IgD-negative memory B cell (primary cell): ENCODE data around the gene GAMT. TPM values are rescaled to one million over a fixed set of nuclear protein-coding genes. Genes with fewer than 3 reads are reported as not detected.
"Not testable (repeated sequence)": the region's sequence is repeated elsewhere in the genome, so short reads cannot be mapped to it uniquely, and the experiment has no call there.

Experiments used
- H3K27ac Mint-ChIP-seq, 3 donors: one replicate each; pipeline ENCODE4 v1.8.0; 2020 to 2022; ENCODE audit warnings: mild to moderate bottlenecking in 3 of 3, mixed read lengths in 3 of 3, moderate library complexity in 1 of 3
- H3K27me3 Mint-ChIP-seq: one replicate; pipeline ENCODE4 v1.8.0; 2021; ENCODE audit warnings: mixed read lengths
- H3K36me3 Mint-ChIP-seq: one replicate; pipeline ENCODE4 v1.8.0; 2020; ENCODE audit warnings: mild to moderate bottlenecking, mixed read lengths
- H3K4me1 Mint-ChIP-seq, 3 donors: one replicate each; pipeline ENCODE4 v1.8.0; 2020 to 2022; ENCODE audit warnings: mixed read lengths in 3 of 3, mild to moderate bottlenecking in 1 of 3
- H3K4me3 Mint-ChIP-seq, 4 donors: one replicate each; pipeline ENCODE4 v1.8.0; 2020 to 2022; ENCODE audit warnings: mild to moderate bottlenecking in 4 of 4, mixed read lengths in 4 of 4, moderate library complexity in 3 of 4
- H3K9me3 Mint-ChIP-seq, 3 donors: one replicate each; pipeline ENCODE4 v1.8.0; 2020 to 2021; ENCODE audit warnings: mixed read lengths in 3 of 3, mild to moderate bottlenecking in 1 of 3
- polyA plus RNA-seq: library from polyadenylated mRNA; unstranded; fragments of 300-500 nt; fragmentation: Illumina TruSeq; gene quantifications from one replicate; pipeline ENCODE4 v1.2.3, GENCODE V29; 2021

Gene GAMT
- polyA plus RNA-seq, result 14.3 TPM

DNA sequence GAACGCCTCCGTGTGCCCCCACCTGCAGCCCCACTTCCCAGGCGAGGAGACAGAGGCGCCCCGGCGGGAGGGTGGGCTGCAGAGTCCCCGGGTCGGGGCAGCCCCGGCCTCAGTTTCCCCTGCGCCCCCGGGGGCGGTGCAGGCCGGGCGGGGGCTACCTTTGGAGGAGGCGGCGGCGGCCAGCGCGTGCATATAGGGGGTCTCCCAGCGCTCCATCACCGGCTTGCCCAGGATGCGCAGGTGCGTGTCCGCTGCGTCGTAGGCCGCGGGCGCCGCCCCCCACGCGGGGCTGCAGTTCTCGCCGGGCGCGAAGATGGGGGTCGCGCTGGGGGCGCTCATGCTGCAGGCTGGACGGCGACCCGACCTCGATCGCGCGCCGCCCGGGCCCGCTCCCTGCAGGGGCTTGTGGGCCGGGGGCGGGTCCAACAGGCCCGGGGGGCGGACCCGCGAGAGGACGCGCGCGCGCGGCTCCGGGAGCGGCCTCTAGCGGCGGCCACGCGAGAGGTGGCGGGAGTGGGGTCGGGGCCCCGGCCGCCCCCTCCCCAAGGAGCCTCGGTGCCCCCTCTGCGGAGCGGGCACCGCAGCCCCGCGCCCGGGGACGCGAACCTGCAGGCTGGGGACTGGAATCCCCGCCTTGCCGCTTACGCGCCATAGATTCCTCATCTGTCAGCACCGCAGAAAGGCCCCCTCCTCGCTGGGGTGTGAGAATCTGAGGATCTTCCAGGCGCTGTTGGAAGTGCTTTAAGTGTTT is at the start of gene GAMT:
Gene GAMT, minus strand, starts transcription at position 405 of the 751 bp plus-strand sequence. Its CDS starts 66 bp downstream, at position 339.
- no peaks in the 10 kb centered on the region for H3K36me3 Mint-ChIP-seq
- H3K4me1 Mint-ChIP-seq, result peaks cover under 1 to 5% (median 4%) of the 10 kb centered on the region in 3 donors
- H3K27ac Mint-ChIP-seq, result peak within 1 kb of the TSS; percentile 46 to 56 (median 47)
- H3K4me3 Mint-ChIP-seq, result peak within 1 kb of the TSS; percentile 60 to 85 (median 78)
- no peaks in the 10 kb centered on the region for H3K9me3 Mint-ChIP-seq
- H3K27me3 Mint-ChIP-seq, result peaks cover 11% of the 10 kb centered on the region

DNA sequence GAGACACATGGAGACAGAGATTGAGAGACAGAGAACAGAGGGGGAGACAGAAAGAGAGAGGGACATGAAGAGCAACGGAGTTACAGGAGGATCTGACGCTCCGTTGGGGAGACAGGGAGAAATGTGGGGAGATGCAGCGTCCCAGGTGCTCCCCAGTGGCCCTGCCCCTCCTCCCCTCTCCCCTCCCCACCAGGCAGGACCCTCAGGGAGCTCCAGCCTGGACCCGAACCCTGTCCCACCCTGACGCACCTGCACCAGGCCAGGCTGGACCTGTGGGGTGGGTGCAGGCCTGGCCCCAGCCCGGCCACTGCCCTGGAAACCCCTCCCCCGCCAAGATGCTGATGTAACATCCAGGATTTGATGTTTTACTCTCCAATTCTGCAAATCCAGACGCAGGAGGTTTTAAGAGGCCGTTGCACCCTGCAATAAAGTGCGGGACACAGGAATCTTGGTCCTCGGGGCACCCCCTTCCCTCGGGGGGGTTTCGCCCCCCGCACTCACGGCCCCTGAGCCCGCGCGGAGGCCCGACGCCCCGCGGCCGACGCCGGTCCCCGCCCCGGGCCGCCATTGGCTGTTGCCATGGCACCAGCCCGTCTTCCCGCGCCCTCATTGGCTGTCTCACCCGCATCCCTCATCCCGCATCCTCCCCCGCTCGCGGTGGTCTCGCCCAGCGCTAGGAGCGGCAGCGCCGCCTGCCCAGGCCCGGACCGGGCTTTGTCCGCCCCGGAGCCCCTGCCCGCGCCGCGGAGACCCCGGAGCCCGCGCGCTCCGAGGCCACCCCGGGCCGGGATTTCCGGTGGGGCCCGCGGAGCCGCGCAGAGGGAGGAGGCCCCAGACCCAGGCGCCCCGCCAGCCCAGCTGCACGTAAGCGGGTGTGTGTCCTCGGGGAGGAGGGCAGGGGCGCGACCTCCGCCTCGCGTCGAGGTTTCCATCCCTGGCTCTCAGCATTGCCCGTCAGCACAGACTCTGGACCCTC is 48.4 kb upstream of the GAMT start, which contains the start of gene APC2:
Gene APC2, plus strand, starts transcription at position 655 of the 976 bp plus-strand sequence. CDS start 2,881 bp downstream, outside the sequence.
- Mint-ChIP-seq H3K4me3 (peak within 1 kb of the TSS in 2 of 4 donors; percentile 40 to 66), H3K9me3 (no peaks in the 10 kb centered on the region), H3K27ac (peak within 1 kb of the TSS in 2 of 3 donors; percentile 84 to 91), H3K27me3 (peaks cover 45% of the 10 kb centered on the region), H3K36me3 (no peaks in the 10 kb centered on the region), H3K4me1 (peaks cover under 1 to 12% (median 12%) of the 10 kb centered on the region in 3 donors)

DNA sequence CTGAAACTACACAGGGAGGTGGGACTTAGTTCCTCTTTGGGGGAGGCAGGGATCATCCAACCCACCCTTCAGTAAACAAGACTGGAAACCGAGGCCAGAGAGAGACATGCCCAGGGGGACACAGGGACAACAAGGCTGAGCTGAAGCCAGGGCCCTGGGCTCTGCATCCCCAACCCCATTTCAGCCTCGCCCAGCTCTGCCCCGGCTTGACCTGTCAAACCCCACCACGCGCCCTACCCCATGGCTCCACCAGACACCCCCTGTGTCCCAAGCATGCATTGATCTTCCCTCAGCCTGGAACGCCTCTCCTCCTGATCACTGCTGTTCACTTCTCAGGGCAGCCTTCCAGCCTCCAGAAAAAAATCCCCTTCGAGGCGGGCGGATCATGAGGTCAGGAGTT is 46.6 kb upstream of the GAMT start:
- Mint-ChIP-seq H3K36me3 (no peaks in the 10 kb centered on the region), H3K27ac (peak overlapping the region; percentile 63 to 90 (median 73)), H3K4me1 (peaks cover 0 to 13% (median 8%) of the 10 kb centered on the region in 3 donors), H3K27me3 (peaks cover 36% of the 10 kb centered on the region), H3K9me3 (no peaks in the 10 kb centered on the region), H3K4me3 (peak overlapping the region in 2 of 4 donors; percentile 4 to 35)

DNA sequence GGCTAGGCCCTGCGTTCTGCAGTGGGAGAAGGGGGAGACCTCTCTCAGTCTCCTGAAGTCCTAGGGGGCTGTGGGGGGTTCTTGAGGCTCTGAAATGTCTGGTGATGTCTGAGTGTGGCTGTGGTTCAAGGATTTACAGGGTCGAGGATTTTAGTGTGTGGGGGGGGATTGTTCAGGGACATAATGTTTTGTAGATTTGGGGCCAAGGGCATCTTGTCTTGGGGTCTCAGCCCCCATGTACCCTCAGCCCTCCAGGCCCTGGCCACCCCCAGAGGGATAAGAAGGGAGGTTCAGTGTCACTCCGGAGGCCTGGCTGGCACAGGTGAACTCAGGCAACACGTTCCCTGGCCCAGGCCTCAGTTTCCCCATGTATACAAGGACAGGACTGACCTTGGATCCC is 46.2 kb upstream of the GAMT start:
- no peaks in the 10 kb centered on the region for H3K9me3 Mint-ChIP-seq
- H3K4me3 Mint-ChIP-seq, result peak overlapping the region; percentile 30 to 63 (median 49)
- peaks cover 34% of the 10 kb centered on the region for H3K27me3 Mint-ChIP-seq
- H3K27ac Mint-ChIP-seq, result peak overlapping the region; percentile 73 to 90 (median 73)
- H3K4me1 Mint-ChIP-seq, result peaks cover 3 to 11% (median 8%) of the 10 kb centered on the region in 3 donors
- H3K36me3 Mint-ChIP-seq, result no peaks in the 10 kb centered on the region

DNA sequence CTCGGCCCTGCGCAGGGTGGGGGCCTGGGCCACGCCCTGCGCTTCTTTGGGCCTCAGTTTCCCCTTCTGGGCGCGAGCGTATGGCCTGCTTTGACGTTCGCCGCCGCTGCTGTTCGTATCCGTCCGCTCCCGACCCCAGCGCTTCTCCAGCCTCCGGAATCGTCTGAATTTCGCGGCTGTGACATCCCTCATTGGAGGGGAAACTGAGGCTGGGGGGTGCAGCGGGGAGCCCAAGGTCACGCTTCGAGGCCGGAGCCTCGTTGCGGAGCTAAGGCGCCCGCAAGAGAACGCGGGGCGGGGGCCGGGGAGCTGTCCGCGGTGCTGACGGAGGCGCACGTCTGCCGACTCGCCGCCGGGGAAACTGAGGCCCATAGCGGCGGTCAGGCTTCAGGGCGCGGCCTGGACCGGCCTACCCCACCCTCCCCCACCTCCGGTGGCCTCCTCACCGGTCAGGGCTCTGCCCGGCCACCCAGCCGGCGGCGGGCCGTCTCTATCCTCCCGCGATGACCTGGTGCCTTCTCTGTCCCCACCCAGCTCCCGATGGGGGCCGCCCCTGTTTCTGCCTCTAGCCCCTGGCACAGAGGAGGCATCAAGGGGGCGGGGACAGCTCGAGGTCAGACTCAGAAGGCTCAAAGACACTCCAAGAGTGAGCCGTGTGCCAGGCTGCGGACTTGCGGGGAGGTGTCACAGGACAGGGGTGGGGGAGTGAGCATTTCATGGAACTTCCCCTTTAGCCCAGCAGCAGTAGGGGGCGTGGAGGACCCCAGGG is 45.6 kb upstream of the GAMT start:
- Mint-ChIP-seq H3K4me1 (peaks cover 8 to 11% (median 9%) of the 10 kb centered on the region in 3 donors), H3K9me3 (no peaks in the 10 kb centered on the region), H3K27me3 (peaks cover 34% of the 10 kb centered on the region), H3K36me3 (no peaks in the 10 kb centered on the region), H3K4me3 (peak overlapping the region; percentile 30 to 65 (median 49)), H3K27ac (peak overlapping the region; percentile 23 to 90 (median 73))

DNA sequence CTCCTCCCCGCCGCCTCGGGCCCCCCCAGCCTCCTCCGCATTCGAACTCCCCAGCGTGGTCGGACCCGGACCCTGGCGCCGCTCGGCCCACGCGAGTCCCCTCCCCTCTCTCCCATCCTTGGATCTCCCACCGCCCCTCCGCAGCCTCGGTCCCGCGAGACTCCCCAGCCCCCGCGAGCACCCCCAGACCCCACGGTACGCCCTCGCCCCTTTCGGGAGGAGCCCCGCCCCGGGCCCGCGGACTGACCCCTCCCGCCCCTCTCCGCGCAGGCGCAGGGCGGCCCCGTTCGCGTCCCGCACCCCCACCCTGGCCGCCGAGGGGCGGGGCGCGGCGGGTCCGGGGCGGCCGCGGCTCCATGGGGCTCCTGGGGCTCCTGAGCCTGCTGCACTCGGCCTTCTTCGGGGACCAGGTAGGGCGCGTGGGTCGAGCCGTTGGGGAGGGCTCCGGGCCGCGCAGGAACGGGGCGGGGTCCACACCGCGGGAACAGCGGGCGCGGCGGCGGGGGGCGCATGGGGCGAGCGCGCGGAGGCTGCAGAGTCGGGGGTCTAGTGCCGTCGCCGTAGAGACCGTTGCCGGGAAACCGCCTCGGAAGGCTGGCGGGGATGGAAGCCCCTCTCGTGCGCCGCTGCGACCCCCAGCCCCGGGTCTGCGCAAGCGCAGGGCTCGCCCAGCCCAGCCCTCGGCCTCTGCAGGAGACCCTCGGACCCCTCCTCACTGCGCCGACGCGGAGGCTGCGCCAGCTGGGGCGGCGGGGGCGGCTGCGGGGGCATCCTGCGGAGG is 44.8 kb upstream of the GAMT start:
- H3K36me3 Mint-ChIP-seq, result no peaks in the 10 kb centered on the region
- H3K27ac Mint-ChIP-seq, result no peak overlapping the region
- peaks cover 10 to 11% (median 11%) of the 10 kb centered on the region in 3 donors for H3K4me1 Mint-ChIP-seq
- H3K27me3 Mint-ChIP-seq, result peaks cover 33% of the 10 kb centered on the region
- no peaks in the 10 kb centered on the region for H3K9me3 Mint-ChIP-seq
- H3K4me3 Mint-ChIP-seq, result no peak overlapping the region

DNA sequence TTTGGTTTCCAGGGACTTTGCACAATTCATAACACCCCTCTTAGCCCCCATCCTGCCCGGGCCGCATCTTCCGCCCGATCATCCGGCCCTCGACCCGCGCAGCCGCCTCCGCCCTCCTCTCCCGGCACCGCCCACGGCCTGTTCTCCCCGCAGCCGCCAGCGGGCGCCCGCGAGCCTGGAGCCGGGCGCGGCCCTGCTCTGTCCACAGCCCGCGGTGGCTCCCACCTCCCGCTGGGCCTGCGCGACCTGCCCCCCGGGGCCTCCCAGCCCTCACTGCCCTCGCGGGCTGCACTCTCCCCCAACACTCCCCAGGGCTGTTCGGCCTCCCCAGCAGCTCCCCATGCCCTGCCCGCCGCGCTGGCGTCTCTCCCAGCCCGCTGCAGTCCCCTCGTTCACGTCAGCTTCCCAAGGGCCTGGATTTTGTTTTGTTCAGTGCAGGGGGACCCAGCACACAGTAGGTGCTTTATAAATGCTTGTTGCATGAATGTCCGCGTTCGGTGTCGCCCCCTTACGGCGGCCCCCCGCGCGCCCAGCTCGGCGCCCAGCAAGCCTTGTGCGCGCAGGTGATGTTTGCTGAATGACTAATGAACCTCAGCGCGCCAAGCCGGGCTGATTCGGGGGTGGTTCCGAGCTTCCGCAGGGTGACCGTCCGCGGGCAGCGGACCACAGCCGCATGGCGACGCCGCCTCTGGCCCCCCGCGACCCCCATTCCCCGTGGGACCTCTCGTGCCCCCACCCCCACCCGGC is 44.0 kb upstream of the GAMT start:
- H3K27ac Mint-ChIP-seq, result peak overlapping the region; percentile 59 to 90 (median 63)
- H3K36me3 Mint-ChIP-seq, result peaks cover 2% of the 10 kb centered on the region
- H3K27me3 Mint-ChIP-seq, result peaks cover 25% of the 10 kb centered on the region
- H3K4me1 Mint-ChIP-seq, result peaks cover 8 to 11% (median 11%) of the 10 kb centered on the region in 3 donors
- peak overlapping the region; percentile 79 to 91 (median 85) for H3K4me3 Mint-ChIP-seq
- no peaks in the 10 kb centered on the region for H3K9me3 Mint-ChIP-seq

DNA sequence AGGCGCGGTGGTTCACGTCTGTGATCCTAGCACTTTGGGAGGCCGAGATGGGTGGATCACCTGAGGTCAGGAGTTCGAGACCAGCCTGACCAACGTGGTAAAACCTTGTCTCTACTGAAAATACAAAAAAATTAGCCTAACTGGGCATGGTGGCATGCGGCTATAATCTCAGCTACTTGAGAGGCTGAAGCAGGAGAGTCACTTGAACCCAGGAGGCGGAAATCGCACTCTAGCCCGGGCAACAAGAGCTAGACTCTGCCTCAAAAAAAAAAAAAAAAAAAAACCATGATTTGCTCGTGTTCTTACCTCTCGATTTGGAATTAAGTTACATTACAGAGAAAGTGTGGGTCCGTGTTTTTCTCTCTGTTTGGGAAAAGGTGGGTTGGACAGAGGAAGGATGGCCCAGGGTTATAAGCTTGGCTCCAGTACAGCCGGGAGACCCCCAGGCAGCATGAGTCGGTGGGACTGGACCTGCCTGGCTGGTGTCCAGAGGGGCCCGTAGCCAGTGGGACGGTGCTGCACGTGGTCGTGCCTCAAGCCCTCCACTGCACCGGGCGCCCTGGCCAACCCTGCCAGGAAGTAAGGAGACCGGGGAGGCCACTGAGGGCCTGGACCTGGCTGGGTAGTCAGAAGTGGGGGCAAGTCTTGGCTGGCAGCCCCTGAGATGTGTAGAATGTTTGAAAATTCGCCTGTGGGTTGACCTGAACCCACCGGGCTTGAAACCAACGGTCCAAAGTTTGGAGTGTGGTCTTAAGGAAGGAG is 40.5 kb upstream of the GAMT start:
- Mint-ChIP-seq H3K27me3 (peaks cover 7% of the 10 kb centered on the region), H3K27ac (peak overlapping the region in 2 of 3 donors; percentile 65 to 90)

DNA sequence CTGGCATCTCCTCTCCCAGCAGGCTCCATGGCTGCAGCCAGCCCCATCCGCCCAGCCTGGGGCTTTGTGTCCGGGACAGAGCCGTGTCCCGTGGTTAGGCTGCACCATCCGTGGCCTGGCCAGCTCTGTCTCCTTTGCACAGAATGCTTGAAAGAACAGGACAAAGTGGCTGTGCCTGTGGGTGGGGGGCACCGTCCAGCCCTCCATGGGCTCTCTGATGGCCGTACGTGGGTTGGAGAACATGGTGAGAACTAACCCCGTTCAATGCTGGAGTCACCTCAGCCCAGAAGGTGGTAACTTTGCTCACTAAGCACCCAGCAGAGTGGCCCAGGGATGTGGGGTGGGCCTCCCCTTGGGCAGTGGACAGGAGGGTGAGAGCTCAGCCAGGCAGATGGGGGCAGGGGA is 39.7 kb upstream of the GAMT start:
- H3K36me3 Mint-ChIP-seq, result peaks cover 6% of the 10 kb centered on the region
- peaks cover 5% of the 10 kb centered on the region for H3K27me3 Mint-ChIP-seq
- peak overlapping the region; percentile 12 to 90 (median 42) for H3K4me3 Mint-ChIP-seq
- H3K27ac Mint-ChIP-seq, result peak overlapping the region in 2 of 3 donors; percentile 90
- peaks cover 10 to 16% (median 10%) of the 10 kb centered on the region in 3 donors for H3K4me1 Mint-ChIP-seq
- no peaks in the 10 kb centered on the region for H3K9me3 Mint-ChIP-seq

More for the DNA sequence above, 40.5 kb upstream of the GAMT start:
- H3K36me3 Mint-ChIP-seq, result peaks cover 6% of the 10 kb centered on the region
- peak overlapping the region in 3 of 4 donors; percentile 48 to 90 (median 51) for H3K4me3 Mint-ChIP-seq
- no peaks in the 10 kb centered on the region for H3K9me3 Mint-ChIP-seq
- peaks cover 10 to 16% (median 10%) of the 10 kb centered on the region in 3 donors for H3K4me1 Mint-ChIP-seq

DNA sequence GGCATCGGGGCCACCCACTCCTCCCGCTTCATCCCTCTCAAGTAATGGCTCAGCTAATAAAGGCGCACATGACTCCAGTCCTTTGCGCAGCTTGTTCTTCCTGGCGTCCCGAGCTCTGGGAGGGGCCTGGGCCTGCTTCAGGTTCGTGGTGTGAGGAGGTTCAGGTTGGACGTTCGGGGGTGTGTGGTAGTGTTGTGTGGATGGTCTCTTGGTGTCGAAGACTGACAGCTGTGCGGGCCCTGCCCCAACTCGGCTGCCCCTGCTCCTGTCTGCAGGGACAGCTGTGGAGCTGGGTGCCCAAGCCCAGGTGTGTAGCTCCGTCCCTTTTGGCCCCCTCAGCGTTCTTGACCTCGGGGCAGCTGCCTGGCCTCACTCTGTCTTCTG is 39.1 kb upstream of the GAMT start:
- no peaks in the 10 kb centered on the region for H3K9me3 Mint-ChIP-seq
- peak overlapping the region; percentile 43 to 99 (median 84) for H3K4me3 Mint-ChIP-seq
- H3K27ac Mint-ChIP-seq, result peak overlapping the region in 2 of 3 donors; percentile 90
- peaks cover 6% of the 10 kb centered on the region for H3K36me3 Mint-ChIP-seq
- H3K27me3 Mint-ChIP-seq, result peaks cover 3% of the 10 kb centered on the region
- H3K4me1 Mint-ChIP-seq, result peaks cover 10 to 16% (median 10%) of the 10 kb centered on the region in 3 donors

DNA sequence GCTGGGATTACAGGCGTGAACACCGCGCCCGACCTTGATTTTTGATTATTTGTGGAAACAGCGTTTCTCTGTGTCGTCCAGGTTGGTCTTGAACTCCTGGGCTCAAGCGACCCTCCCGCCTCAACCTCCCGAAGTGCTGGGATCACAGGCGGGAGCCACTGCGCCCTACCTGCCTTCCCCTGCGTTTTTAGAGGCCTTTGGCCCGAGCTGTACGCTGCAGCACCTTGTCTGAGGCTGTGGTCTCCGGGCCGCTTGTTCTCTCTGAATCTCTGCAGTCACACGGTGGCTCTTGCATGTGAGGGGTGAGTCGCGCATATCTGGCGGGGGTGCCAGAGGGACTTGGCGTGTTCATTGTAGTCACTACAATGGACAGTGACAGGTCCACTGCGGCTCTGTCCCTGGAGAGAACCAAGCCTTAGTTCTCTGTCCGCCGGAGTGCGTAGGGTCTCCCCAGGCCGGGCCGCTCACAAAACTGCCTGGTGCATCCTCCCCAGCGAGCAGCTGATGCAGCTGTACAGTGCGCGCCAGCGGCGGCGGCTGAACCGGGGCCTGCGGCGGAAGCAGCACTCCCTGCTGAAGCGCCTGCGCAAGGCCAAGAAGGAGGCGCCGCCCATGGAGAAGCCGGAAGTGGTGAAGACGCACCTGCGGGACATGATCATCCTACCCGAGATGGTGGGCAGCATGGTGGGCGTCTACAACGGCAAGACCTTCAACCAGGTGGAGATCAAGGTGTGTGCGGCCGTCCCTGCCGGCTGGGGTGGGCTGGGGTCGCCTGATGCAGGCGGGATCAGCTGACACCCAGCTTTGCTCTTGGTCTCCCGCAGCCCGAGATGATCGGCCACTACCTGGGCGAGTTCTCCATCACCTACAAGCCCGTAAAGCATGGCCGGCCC is 38.4 kb upstream of the GAMT start:
- peaks cover 8 to 16% (median 10%) of the 10 kb centered on the region in 3 donors for H3K4me1 Mint-ChIP-seq
- peak overlapping the region; percentile 53 to 92 (median 90) for H3K27ac Mint-ChIP-seq
- H3K27me3 Mint-ChIP-seq, H3K9me3 Mint-ChIP-seq, H3K36me3 Mint-ChIP-seq: not testable (repeated sequence)
- peak overlapping the region; percentile 90 to 99 (median 98) for H3K4me3 Mint-ChIP-seq
